ENCODE measurements around the gene PSMB3.
A peak's percentile ranks its signal among the peaks of the same experiment; 100 is the strongest.

Gene PSMB3

DNA sequence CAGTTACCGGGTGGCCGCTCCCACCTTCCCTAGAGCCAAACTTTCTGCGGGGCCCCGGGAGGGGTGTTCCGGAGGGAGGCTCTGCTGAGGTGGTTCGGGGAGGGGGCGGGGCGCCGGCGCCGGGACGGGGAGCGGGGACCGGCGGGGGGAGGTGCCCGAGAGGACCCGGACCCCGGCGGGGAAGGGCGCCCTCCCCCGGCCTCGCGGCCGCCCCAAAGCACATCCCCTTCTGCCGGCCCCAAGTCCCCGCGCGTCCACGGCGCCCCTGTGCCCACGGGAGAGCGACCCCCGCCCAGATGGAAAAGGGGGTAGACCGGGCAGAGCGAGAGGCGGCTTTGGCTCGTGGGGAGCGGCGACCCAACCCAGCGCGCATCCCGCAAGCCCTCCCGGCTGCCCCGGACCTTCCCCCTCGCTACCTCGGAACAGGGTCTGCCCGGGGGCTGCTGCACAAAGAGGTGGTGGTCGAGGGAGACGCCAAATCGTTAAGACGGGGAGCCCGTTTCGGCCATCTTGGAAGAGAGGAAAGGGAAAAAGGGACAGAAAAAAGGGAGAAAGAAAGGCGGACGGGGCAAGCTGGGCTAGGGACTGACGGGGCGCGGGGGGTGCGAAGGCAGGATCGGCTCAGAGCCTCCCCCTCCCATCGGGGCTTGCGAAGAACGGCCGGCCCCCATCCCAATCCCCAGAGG, 4.9 kb upstream of the PSMB3 start:
- TF ChIP-seq, protein P1, sequence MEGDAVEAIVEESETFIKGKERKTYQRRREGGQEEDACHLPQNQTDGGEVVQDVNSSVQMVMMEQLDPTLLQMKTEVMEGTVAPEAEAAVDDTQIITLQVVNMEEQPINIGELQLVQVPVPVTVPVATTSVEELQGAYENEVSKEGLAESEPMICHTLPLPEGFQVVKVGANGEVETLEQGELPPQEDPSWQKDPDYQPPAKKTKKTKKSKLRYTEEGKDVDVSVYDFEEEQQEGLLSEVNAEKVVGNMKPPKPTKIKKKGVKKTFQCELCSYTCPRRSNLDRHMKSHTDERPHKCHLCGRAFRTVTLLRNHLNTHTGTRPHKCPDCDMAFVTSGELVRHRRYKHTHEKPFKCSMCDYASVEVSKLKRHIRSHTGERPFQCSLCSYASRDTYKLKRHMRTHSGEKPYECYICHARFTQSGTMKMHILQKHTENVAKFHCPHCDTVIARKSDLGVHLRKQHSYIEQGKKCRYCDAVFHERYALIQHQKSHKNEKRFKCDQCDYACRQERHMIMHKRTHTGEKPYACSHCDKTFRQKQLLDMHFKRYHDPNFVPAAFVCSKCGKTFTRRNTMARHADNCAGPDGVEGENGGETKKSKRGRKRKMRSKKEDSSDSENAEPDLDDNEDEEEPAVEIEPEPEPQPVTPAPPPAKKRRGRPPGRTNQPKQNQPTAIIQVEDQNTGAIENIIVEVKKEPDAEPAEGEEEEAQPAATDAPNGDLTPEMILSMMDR (IDR thresholded peaks at IDR 0.05), result peak; percentile 34; the same call in 1 of the 2 replicates

DNA sequence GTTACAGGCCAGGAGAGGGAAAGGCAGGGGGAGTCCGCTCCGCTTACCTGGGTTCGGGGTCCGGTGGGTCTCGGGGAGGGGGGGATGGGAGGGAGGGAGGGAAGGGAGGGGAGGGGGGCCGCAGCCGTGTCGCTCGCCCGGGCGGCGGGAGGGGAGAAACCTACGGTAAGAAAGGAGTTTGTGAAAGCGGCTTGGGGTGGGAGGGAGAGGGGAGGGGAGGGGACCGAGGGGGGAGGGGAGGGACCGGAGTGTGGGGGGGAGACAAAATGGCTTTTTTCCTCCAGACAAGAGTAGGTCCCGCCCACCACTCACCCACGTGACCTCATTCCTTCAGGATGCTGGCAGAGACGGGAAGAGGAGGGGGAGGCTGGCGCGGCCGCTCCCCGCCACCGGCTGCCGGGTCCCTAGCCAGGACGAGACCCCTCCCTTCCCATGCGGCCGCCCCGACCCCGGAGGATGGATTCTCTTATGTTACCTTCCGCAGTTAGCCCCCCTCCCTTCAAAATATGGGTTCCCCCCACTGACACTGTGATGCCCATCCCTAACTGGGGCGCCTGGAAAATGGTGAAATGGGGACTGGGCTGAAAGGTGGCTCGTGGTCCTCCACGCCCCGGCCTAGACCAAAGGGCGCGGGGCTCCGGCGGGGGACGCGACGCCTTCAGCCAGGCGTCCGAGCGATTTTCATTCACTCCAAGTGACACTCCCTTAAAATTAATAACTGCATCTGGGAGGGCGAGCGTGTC, 4.2 kb upstream of the PSMB3 start, which contains the start of gene PCGF2:
Gene PCGF2, minus strand, starts transcription at position 188 of the 743 bp plus-strand sequence. CDS start 7,934 bp downstream, outside the sequence.
- TF ChIP-seq, protein P1 (IDR thresholded peaks at IDR 0.05), result no peak

DNA sequence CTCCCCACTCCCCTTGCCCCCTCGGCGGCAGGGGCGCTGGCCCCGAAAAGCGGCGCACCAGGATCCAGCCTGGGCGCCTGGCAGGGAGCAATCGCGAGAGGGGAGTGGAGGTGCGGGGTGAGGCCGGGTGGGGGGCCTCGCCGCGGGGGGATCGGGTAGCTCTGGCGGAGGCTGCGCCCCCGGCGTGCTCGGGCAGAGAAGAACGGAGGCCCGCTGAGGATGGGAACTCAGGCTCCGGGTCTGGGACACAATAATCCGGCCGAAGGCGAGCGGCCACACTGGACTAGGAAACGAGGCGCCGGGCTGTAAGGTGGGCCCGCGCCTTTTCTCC, 3.7 kb upstream of the PSMB3 start:
- TF ChIP-seq, protein P1 (IDR thresholded peaks at IDR 0.05), result no peak

DNA sequence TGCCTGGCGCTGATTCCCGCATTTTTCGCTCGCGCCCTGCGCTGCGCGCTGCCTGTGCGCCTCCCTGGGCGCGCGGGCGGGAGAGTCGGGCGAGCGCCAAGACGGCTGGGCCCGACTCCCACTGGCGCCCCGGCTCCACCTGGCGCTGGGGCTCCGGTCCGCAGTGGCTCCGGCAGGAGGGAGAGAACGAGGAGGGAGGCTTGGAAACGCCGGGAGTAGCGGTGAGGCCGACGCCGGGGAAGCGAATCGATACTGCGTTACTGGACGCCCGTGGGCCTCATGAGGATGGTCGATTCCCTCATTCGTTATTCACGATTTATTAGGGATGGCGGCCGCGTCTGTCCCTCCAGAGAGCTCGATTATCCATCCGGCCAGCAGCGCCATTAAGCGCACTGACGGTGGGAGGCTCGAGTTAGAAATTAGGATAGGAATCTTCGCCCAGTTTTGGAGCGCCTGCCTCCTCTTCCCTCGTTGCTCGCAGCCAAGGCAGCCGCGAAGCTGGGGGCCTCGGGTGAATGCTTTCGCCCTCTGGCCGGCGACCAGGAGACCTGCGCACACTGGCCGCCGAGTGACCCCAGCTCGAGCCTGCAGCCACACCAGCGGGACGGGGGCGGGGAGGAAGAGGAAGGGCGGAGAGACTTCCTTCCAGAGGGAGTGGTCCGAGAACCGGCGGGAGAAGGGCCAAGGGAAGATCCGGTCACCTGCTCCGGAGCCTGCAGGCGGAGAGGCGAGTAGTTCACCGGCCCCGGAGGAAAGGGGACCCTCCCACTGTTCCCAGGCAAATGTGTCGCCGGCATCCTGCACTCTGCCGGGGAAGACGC, 3.1 kb upstream of the PSMB3 start:
- TF ChIP-seq, protein P1 (IDR thresholded peaks at IDR 0.05), result no peak

DNA sequence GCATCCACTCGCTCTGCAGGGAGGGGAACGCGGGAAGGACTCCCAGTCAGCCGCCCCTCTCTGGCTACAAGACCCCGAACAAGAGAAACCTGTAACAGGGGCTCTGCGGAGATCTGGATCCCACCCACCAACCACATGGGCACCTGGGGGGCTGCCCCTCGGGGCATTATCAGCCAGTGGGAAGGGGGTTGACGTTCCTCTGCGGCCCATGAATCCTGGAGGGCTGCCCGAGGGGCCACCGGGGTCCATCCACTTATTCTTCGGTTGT, 2.6 kb upstream of the PSMB3 start:
- TF ChIP-seq, protein P1 (IDR thresholded peaks at IDR 0.05), result no peak

DNA sequence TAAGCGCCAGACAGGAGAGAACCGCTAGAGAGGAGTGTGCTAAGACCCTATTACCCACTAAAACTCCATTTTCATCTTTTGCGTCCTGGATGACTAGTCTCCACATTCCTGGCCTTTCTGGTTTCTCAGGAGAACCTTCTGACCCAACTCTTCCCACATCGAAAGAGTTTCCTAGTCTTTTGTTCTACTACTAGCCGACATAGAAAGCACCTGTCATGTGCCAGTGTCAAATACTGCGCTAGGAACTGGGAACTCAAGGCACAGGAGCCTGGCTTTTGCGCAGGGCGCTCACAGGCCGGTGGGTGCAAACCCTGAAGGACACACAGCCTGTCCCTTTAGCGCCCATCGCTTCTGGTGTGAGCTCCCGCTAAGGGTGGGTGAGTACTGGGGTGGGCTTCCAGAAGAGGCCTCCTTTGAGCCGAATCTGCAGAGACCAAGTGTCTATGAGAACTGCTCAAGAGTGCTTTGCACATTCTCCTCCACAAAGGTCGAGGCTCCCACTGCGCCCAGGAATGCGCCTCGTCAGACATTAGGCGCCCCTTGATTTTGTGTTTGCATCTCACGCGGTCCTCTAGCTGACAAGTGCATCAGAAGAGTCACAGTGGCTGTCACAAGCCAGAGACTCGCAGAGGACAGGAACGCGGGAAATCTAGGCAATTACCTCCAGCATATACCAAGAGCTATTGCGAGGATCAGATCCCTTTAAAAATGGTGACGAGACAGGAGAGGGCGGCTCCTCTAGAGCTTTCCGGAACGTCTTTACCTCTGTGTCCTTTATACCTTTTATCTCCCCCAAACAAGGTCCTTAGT, 2.0 kb upstream of the PSMB3 start:
- TF ChIP-seq, protein P1 (IDR thresholded peaks at IDR 0.05), result no peak
